ENCODE measurements around the gene DDIAS.
A peak's percentile ranks its signal among the peaks of the same experiment; 100 is the strongest.

DDIAS gene

DNA sequence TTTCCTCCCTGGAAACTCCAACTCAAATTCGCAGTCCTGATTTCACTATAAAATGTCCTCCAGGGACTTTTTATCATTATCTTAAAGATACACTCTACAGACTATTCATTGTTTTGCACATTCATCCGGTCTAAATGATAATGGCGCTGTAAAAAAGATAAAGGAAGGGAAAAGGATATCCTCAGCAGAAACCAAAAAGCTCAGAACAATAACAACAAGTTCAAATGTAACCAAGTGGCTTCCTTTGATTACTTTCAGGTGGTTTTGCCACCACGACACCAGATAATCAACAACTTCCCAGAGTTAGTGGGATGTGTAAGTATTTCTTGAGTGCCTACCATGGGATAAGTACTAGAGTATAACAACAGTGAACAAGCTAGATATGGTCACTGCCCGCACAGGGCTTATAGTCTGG is 27.6 kb upstream of the DDIAS start:
- no peak overlapping the region for H3K4me3 Mint-ChIP-seq
- H3K4me1 Mint-ChIP-seq, result peaks cover 32% of the 10 kb centered on the region
- no peaks in the 10 kb centered on the region for H3K27me3 Mint-ChIP-seq
- peak overlapping the region; percentile 43 for H3K27ac Mint-ChIP-seq
- peaks cover 1% of the 10 kb centered on the region for H3K36me3 Mint-ChIP-seq
- peaks cover under 1% of the 10 kb centered on the region for H3K9me3 Mint-ChIP-seq

DNA sequence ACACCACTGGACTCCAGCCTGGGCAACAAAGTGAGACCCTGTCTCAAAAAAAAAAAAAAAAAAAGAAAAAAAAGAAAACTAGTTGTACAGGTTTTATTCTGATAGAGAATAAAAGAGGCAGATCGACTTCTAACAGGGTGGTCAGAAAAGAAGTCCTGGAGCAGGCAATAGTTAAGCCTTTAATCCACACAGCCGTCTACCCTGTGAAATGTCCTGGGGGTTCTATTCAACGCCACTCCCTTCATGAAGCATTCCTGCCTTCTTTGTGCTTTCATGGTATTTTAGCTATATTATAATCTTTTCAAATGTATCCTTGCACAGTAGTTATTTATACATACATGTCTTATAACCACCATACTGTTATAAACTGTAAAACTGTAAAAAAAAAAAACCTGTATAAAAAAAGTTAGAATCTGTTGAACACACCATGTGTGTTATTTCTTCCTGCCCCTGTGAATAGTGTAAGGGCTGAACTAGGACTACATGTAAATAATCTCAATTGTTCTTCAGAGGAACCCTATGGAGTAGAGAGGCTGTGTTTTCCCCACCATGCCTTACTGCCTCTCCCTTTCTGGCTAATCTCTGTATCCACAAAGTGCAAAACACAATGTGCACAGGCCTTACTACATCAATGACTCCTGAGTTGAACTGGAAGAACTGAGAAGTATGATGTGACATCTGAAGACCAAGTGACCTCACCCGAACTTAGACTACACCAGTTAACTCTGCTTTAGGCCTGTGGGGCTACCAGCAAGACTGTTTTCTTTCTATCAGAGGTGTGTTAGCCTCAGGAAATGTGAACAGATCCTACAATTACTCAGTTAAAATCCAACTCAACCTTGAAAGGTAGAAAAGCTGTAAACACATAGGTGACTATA is 26.7 kb upstream of the DDIAS start:
- Mint-ChIP-seq H3K4me3 (no peak overlapping the region), H3K4me1 (peaks cover 32% of the 10 kb centered on the region), H3K36me3 (peaks cover 5% of the 10 kb centered on the region), H3K27me3 (no peaks in the 10 kb centered on the region), H3K27ac (no peak overlapping the region), H3K9me3 (peaks cover 5% of the 10 kb centered on the region)

DNA sequence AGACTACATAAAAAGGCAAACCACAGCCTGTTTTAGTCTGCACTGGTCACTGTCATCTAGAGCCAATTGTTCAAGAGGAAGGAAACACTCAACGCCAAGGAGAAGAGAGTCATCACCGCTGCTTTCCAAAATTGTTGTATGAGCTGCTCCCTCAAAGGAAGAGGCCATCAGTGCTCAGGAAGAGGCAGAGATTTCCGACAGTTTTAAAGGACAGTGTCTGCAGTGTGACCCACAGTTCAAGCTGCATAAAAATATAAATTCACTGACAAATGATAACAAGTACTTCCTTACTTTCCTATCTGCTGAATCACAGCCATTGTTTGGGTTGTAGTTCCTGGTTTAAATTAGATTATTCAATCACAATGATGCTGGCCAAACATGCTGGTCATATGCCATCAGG is 17.7 kb upstream of the DDIAS start:
- Mint-ChIP-seq H3K4me1 (peaks cover 3% of the 10 kb centered on the region), H3K27me3 (no peaks in the 10 kb centered on the region), H3K27ac (no peak overlapping the region), H3K36me3 (peaks cover 18% of the 10 kb centered on the region), H3K4me3 (no peak overlapping the region), H3K9me3 (peaks cover 9% of the 10 kb centered on the region)

DNA sequence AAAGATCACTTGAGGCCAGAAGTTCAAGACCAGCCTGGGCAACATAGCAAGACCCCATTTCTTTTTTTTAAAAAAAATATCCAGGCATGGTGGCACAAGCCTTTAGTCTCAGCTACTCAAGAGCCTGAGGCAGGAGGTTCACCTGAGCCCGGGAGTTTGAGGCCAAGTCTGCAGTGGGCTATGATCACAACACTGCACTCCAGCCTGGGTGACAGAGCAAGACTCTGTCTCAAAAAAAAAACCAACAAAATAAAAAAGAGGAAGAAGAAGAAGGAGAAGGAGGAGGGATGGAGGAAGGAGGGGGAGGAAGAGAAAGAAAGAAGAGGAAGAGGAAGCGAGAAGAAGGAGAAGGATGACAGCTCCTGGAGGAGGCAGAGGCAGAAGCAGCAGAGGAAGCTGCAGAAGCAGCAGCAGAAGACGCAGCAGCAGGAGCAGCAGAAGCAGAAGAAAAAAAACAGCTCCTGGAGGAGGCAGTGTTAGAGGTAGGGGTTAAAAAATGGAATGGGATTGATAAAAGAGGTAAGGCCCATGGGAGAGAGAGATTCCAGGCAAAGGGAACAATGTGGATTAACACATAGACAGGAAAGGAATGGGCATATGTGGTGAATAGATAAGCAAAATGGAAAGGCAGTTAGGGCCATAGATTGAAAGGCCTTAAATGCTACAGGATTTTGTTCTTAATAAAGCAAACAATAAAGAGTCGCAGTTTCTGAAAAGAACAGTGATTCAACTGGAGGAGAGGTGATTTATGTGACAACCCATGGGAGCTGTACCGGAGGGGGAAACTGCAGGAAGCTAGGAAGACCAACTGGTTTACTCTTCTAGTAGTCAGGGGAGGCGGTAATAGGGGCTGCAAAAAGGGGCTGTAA is 12.2 kb upstream of the DDIAS start:
- Mint-ChIP-seq H3K4me1 (peaks cover 3% of the 10 kb centered on the region), H3K4me3 (no peak overlapping the region), H3K9me3 (no peaks in the 10 kb centered on the region), H3K27ac (no peak overlapping the region), H3K36me3 (no peaks in the 10 kb centered on the region), H3K27me3 (no peaks in the 10 kb centered on the region)

DNA sequence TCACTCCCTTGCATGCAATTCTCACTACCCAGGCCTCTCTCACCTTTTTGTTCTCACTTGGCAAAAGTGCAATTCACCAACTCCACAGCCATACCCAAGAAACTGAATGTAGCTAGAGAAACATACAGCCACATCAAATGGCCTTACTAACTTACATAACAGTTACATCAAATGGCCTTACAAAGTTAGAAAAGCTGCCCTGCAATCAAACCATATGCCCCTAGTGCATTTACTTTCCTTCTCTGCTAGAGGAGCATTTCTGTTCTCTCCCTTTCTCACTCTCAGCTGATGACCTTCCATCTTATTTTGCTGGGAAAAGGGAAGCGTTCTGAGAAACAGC is 11.6 kb upstream of the DDIAS start:
- Mint-ChIP-seq H3K9me3 (no peaks in the 10 kb centered on the region), H3K27me3 (no peaks in the 10 kb centered on the region), H3K4me3 (no peak overlapping the region)

DNA sequence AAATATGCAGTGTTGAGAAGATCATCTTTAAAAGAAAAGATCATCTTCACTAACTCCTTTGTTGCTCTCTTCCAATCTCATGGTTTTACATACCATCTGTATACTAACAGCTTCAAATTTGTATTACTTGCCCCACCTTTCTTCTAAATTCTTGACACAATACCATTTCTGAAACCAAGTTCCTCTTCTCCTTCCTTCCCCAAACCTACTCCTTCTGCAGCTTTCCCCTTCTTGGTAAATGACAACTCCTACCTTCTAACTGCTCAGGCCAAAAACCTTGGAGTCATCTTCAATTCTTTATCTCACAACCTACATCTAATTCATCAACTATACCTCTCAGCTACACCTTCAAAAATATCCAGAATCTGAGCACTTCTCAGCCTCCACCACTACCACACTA is 10.6 kb upstream of the DDIAS start:
- Mint-ChIP-seq H3K9me3 (no peaks in the 10 kb centered on the region), H3K27me3 (no peaks in the 10 kb centered on the region), H3K27ac (no peak overlapping the region), H3K36me3 (peaks cover 2% of the 10 kb centered on the region), H3K4me1 (peaks cover 10% of the 10 kb centered on the region), H3K4me3 (no peak overlapping the region)

More for the DNA sequence above, 11.6 kb upstream of the DDIAS start:
- Mint-ChIP-seq H3K36me3 (no peaks in the 10 kb centered on the region), H3K27ac (no peak overlapping the region), H3K4me1 (peaks cover 3% of the 10 kb centered on the region)

DNA sequence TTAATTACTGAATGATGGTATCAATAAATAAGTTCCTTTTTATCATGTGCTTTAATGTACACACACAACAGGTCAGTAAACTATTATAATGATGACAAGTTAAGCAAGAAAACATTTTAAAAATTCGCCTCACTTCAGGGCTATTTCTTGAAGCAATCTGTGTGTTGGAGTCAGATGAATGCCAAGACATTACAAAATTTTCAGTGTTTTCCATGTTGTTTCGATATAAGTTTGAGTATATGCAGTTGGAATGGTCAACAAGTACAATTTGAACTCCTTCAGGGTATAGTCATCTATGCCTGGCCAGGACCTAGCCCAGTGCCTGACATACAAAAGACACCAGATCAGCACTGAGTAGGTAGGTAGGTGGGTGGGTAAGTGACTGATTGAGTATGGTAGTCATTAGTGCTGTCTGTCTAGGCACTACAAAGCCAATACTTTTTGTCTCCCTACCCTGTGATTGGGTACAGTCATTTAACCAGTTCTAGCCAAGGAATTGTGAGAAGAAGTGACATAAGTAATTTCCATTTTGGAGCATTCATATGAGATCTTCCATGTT is 8.8 kb upstream of the DDIAS start:
- Mint-ChIP-seq H3K27me3 (no peaks in the 10 kb centered on the region), H3K27ac (no peak overlapping the region), H3K4me3 (no peak overlapping the region), H3K4me1 (peaks cover 21% of the 10 kb centered on the region), H3K9me3 (no peaks in the 10 kb centered on the region), H3K36me3 (peaks cover 5% of the 10 kb centered on the region)

GRCh38 chr11:82895437-82896091 is 6.0 kb upstream of the DDIAS start:
- no peaks in the 10 kb centered on the region for H3K27me3 Mint-ChIP-seq

GRCh38 chr11:82896183-82896582 is 5.4 kb upstream of the DDIAS start:
- Mint-ChIP-seq H3K27ac (no peak overlapping the region), H3K27me3 (no peaks in the 10 kb centered on the region), H3K4me1 (peaks cover 42% of the 10 kb centered on the region), H3K9me3 (no peaks in the 10 kb centered on the region), H3K36me3 (peaks cover 5% of the 10 kb centered on the region), H3K4me3 (no peak overlapping the region)

More at GRCh38 chr11:82895437-82896091, 6.0 kb upstream of the DDIAS start:
- Mint-ChIP-seq H3K9me3 (no peaks in the 10 kb centered on the region), H3K36me3 (peaks cover 5% of the 10 kb centered on the region), H3K4me3 (no peak overlapping the region), H3K27ac (no peak overlapping the region), H3K4me1 (peaks cover 39% of the 10 kb centered on the region)

DNA sequence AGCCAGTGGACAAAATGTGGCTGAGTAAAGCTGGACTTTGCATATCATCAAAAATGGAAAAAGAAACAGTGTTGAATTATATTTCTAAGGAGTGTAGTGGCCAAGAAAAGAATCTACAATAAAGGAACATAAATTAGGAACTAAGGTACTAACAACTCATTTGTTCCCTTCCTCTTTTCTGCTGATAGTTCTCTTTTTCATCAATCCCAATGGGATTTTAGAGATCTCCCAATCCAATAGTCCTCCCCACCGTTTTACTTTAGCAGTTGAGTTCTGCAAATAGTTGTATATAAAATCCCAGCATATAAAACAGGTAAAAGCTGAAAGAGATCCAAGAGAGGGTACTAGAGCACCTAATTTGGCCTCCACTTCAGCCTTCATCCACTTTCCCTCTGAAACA is 3.3 kb upstream of the DDIAS start:
- H3K9me3 Mint-ChIP-seq, result no peaks in the 10 kb centered on the region
- H3K36me3 Mint-ChIP-seq, result peaks cover 5% of the 10 kb centered on the region
- peaks cover 57% of the 10 kb centered on the region for H3K4me1 Mint-ChIP-seq
- H3K27me3 Mint-ChIP-seq, result no peaks in the 10 kb centered on the region
- no peak overlapping the region for H3K4me3 Mint-ChIP-seq
- no peak overlapping the region for H3K27ac Mint-ChIP-seq

DNA sequence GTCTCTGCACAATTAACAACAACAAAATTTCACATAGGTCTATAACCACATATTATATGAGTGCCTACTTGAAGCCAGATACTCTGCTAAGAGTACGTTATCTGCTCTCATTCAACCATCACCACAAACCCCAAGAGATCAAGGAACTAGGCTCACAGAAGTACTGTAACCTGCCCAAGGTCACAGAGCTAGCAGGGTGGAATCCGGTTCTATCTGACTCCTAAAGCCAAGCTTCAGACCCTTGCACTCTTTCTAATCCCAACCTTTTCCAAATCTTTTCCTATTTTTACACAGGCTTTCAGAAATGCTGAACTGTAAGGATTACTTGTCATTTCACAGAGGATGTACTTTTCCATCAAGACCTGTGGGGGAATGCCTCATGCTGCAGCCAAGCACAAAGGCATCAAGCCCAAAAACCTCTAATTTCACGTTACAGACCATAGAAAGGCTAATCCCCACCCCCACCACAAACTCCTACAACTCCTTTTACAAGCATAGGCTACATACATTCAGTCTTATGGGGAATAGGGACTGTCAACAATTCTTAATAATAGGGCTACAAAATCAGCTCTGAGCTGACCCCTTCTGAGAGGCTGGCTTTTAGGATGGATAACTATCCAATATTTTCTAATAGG is 2.2 kb upstream of the DDIAS start:
- H3K9me3 Mint-ChIP-seq, result no peaks in the 10 kb centered on the region
- peak overlapping the region; percentile 94 for H3K4me3 Mint-ChIP-seq
- peaks cover 5% of the 10 kb centered on the region for H3K36me3 Mint-ChIP-seq
- no peaks in the 10 kb centered on the region for H3K27me3 Mint-ChIP-seq
- peak overlapping the region; percentile 71 for H3K27ac Mint-ChIP-seq
- H3K4me1 Mint-ChIP-seq, result peaks cover 62% of the 10 kb centered on the region

- Mint-ChIP-seq H3K9me3 (no peaks in the 10 kb centered on the region), H3K4me3 (peak overlapping the region; percentile 94), H3K27ac (peak overlapping the region; percentile 99), H3K36me3 (peaks cover 5% of the 10 kb centered on the region), H3K4me1 (peaks cover 62% of the 10 kb centered on the region), H3K27me3 (no peaks in the 10 kb centered on the region)
Observed at GRCh38 chr11:82899957-82900276, 1.6 kb upstream of the DDIAS start.

DNA sequence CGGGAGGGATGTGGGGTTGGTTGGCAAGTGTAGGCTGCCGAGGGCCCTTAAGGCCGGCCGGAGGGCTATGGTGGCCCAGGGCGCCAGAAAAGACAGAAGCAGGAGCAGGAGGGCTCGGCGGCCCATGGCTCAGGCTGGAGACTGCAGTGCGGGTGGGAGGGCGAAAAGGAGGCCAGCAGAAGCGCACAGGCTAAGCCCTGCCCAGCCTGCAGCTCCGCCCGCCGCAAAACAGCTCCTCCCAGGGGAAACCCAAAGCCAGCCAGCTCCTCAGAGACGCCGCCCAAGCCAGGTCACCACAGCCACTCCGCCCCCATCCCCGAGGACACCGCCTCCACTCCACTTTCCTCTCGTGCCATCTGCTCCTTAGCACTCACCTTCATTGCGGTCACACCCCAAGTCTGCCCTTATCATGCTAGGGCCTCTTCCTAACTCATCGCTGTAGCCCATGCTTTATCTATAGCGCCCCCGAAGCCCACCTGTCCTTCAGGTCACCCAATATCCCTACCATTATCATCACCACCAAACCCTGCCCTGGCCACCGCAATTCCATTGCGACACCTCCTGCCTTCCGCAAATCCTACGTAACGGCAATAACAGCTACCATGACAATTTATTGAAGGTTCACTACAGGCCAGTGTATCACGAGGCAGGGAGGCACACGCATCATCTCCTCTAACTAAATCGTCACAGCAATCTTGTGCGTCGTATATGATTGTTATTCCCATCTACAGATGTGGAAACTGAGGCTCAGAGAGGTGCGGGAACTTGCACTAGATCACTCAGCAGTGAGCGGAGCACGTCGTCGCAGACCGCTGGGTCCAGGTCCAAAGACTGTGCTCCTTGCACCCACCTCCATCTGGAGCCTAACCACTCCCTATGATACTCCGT is 1.0 kb upstream of the DDIAS start, which contains the start of gene PRCP:
Gene PRCP, minus strand, starts transcription at position 154 of the 888 bp plus-strand sequence. Its CDS starts 28 bp downstream, at position 126.
- H3K4me3 Mint-ChIP-seq, result peak within 1 kb of the TSS; percentile 94
- H3K27me3 Mint-ChIP-seq, result no peaks in the 10 kb centered on the region
- H3K4me1 Mint-ChIP-seq, result peaks cover 58% of the 10 kb centered on the region
- H3K27ac Mint-ChIP-seq, result peak within 1 kb of the TSS; percentile 99
- peaks cover 3% of the 10 kb centered on the region for H3K36me3 Mint-ChIP-seq
- no peaks in the 10 kb centered on the region for H3K9me3 Mint-ChIP-seq

DNA sequence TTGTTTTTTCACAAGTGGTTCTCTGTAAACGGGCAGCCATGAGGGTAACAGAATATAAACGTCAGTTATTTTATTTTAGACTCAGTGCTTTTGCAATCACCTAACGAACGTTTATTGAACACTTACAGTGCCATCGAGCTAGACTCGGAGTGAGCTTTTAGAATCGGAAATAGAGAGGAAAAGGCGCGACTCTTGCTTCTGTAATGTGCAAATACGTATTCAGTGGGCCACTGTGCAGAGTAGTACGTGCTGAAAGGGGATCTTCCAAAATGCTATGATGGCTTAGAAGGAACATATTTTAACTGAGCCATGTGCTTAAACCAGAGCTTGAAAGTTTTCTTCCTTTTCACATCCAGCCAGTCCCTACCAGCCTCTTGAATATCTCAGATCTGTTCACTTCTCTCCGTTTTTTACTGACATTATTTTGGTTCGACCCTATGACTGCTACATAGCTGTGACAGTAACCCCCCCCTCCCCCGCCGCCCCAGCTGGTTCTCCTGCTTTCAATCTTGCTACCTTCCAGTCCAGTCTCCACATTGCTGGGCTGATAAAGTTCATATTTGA is 468 bp downstream of the DDIAS start:
- no peaks in the 10 kb centered on the region for H3K9me3 Mint-ChIP-seq
- peak overlapping the region; percentile 94 for H3K4me3 Mint-ChIP-seq
- no peak overlapping the region for H3K27ac Mint-ChIP-seq

More for the DNA sequence above, 468 bp downstream of the DDIAS start:
- no peaks in the 10 kb centered on the region for H3K27me3 Mint-ChIP-seq
- peaks cover 58% of the 10 kb centered on the region for H3K4me1 Mint-ChIP-seq
- H3K36me3 Mint-ChIP-seq, result no peaks in the 10 kb centered on the region

Data from activated naive CD4-positive, alpha-beta T cell treated with anti-CD3 and anti-CD28 coated beads, Interleukin-2, amount 50 U/mL, for 24 hours (primary cell).